Lower lobe of right lung (tissue), 2 donors: ENCODE measurements around the gene INPP5A. TPM values are rescaled to one million over a fixed set of nuclear protein-coding genes. Genes with fewer than 3 reads are reported as not detected.
A peak's percentile ranks its signal among the peaks of the same experiment; 100 is the strongest.
"Not testable (repeated sequence)": the region's sequence is repeated elsewhere in the genome, so short reads cannot be mapped to it uniquely, and the experiment has no call there.

Experiments
- ATAC-seq, 2 donors: fragments of 200-7000 bp; cut with Tn5 transposase; one replicate each; pipeline ENCODE4 v1.9.1; 2020 to 2022; ENCODE audit warnings: mild to moderate bottlenecking in 2 of 2, moderate library complexity in 2 of 2
- DNase-seq: peaks from one replicate; pipeline ENCODE4 v3.0.0-alpha.2; 2020
- H3K27ac ChIP-seq: fragments of 200-600 bp; one replicate; pipeline ENCODE4 v1.8.0; 2022
- H3K27me3 ChIP-seq: fragments of 200-600 bp; one replicate; pipeline ENCODE4 v1.8.0; 2022; ENCODE audit warnings: low read depth
- H3K36me3 ChIP-seq: fragments of 200-600 bp; one replicate; pipeline ENCODE4 v1.8.0; 2022; ENCODE audit warnings: mild to moderate bottlenecking
- H3K4me1 ChIP-seq: fragments of 200-600 bp; one replicate; pipeline ENCODE4 v1.8.0; 2022
- H3K4me3 ChIP-seq: fragments of 200-600 bp; one replicate; pipeline ENCODE4 v1.8.0; 2022; ENCODE audit warnings: mild to moderate bottlenecking
- H3K9me3 ChIP-seq: fragments of 200-600 bp; one replicate; pipeline ENCODE4 v1.8.0; 2022
- intact Hi-C: fragments of 100-400 bp; cut with DNase I; formaldehyde crosslinking; loops from one replicate; pipeline ENCODE4 v1.11.0; 2022
- total RNA-seq: library from RNA; stranded (reverse); fragmentation: NEBNext Ultra II Directional; extraction: Animal tissue kit (Norgen Biotek cat#: 25700); gene quantifications from one replicate; pipeline ENCODE4 v1.2.1, GENCODE V29; 2021
- TF ChIP-seq, protein P1 (sequence below): fragments of 200-600 bp; IDR thresholded peaks from one replicate; pipeline ENCODE4 v1.8.0; 2022; ENCODE audit warnings: antibody characterized with exemption, mild to moderate bottlenecking
- donor health status: DM: no; HTN: yes; CAD: no; lungs with severe emphysema.

The INPP5A gene
- total RNA-seq, 1 donor from 2014 or later, result 34.1 TPM

DNA sequence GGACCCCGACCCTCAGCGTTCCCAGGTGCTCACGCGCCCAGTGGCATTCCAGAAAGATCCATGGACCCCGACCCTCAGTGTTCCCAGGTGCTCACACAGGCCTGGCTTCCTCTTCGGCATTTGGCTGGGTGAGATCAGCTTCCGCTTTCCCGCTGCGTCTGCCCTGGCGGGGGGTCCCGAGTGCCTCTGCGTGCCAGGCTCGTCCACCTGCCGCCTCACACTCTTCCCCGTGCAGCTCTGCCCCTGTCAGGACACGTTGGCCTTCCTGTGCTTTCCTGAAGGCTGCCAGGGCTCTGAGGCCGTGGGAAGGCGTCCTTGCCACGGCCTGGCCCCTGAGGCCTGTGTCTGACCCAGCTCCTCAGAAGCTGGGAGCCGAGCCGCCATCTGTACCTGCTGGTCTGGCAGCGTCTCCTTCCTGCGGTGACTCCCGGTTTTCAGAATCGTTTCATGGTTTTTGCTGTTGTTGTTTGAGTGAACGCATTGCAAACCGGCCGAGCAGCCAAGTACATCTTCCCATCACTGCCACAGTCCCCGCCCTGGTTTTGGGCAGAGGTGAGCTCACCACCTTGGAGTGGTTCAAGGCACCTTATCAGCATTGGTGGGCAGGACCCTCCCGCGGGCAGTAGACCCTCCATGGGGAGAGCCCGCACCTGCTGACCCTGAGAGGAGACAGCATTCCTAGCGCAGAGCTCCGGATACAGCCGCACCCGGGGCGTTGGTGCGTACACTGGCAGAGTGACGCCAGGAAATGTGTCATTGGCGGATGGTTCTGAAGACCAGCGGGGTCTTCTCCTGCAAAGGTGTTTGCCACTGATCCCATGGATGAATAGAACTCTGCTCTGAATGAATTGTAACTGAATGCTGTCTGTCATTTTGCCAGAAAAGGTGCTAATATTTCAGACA, 231.0 kb downstream of the INPP5A start:
- intact Hi-C loops, result no loop called here
- H3K36me3 ChIP-seq, result peaks cover 26% of the 10 kb centered on the region
- no peak overlapping the region for H3K27ac ChIP-seq

DNA sequence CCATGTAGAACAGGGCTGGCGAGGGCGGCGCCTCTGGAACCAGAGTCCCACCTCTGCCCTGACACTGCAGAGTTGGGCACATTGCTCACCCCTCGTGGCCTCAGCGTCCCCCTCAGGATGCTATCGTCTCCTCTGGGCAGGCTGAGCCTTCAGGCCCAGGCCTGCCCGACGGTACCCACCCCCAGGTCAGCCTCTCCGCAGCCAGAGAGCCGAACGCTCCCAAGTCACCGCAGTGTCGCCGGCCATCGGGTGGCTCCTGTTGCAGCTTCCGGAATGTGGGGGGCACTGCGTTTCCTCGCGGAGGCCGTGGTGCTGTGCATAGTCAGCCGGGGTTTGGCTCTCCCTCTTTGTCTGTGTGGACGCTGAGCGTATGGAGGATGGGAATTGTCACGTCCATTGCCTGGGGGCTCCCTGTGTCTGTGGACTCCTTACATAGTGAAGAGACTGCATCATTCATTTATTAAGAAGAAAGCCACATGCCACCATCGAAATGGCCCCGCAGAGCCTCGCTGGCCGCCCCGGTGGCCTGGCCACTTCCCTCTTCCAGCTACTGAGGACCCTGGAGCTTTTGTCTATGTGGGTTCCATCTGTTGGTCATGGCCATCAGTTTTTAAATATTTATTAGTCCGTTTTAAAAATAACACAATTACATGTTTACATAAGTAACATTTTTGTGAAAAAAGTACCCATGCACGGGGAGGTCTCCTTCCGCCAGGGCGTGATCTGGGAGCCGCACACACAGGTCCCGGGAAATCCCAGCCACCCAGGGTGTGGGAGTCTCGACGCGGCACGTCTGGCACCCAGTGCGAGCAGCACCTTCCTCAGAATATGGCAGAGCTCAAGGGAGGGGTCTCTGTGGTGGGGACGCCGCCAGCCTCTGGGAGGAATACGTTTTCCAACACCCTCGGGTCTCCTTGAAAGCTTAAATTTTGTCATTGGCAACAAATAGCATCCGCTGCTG, 232.8 kb downstream of the INPP5A start:
- Histone ChIP-seq H3K4me1 (no peaks in the 10 kb centered on the region), H3K27me3 (no peaks in the 10 kb centered on the region), H3K36me3 (peaks cover 23% of the 10 kb centered on the region), H3K4me3 (no peak overlapping the region), H3K9me3 (no peaks in the 10 kb centered on the region), H3K27ac (no peak overlapping the region)
- ATAC-seq (no peak), DNase-seq (no peak)
- intact Hi-C loops, result no loop called here
- TF ChIP-seq, protein P1, sequence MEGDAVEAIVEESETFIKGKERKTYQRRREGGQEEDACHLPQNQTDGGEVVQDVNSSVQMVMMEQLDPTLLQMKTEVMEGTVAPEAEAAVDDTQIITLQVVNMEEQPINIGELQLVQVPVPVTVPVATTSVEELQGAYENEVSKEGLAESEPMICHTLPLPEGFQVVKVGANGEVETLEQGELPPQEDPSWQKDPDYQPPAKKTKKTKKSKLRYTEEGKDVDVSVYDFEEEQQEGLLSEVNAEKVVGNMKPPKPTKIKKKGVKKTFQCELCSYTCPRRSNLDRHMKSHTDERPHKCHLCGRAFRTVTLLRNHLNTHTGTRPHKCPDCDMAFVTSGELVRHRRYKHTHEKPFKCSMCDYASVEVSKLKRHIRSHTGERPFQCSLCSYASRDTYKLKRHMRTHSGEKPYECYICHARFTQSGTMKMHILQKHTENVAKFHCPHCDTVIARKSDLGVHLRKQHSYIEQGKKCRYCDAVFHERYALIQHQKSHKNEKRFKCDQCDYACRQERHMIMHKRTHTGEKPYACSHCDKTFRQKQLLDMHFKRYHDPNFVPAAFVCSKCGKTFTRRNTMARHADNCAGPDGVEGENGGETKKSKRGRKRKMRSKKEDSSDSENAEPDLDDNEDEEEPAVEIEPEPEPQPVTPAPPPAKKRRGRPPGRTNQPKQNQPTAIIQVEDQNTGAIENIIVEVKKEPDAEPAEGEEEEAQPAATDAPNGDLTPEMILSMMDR, result no peak

More for the DNA sequence above, 231.0 kb downstream of the INPP5A start:
- no peak for ATAC-seq
- H3K9me3 ChIP-seq, result no peaks in the 10 kb centered on the region
- no peak overlapping the region for H3K4me3 ChIP-seq
- DNase-seq, result no peak
- TF ChIP-seq, protein P1, result no peak
- no peaks in the 10 kb centered on the region for H3K27me3 ChIP-seq
- H3K4me1 ChIP-seq, result no peaks in the 10 kb centered on the region

DNA sequence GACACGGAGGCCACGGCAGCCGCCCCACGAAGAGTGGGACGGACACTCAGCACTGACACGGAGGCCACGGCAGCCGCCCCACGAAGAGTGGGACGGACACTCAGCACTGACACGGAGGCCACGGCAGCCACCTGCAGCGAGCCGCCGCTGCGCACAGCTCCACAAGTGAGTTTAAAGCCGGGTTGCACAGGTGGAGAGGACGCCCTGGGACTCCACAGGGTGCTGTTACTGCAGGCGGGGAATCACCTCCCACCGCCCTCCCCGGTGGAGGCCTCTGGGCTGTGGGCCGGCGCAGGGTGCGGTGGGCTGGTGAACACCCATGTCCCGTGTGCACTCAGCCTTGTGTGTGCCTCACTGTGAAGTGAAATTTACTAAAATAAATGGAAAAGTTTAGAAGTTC, 235.2 kb downstream of the INPP5A start:
- ATAC-seq, H3K4me3 ChIP-seq, DNase-seq, H3K27ac ChIP-seq, intact Hi-C loops, H3K9me3 ChIP-seq, H3K4me1 ChIP-seq, H3K27me3 ChIP-seq: not testable (repeated sequence)
- H3K36me3 ChIP-seq, result peaks cover 23% of the 10 kb centered on the region

DNA sequence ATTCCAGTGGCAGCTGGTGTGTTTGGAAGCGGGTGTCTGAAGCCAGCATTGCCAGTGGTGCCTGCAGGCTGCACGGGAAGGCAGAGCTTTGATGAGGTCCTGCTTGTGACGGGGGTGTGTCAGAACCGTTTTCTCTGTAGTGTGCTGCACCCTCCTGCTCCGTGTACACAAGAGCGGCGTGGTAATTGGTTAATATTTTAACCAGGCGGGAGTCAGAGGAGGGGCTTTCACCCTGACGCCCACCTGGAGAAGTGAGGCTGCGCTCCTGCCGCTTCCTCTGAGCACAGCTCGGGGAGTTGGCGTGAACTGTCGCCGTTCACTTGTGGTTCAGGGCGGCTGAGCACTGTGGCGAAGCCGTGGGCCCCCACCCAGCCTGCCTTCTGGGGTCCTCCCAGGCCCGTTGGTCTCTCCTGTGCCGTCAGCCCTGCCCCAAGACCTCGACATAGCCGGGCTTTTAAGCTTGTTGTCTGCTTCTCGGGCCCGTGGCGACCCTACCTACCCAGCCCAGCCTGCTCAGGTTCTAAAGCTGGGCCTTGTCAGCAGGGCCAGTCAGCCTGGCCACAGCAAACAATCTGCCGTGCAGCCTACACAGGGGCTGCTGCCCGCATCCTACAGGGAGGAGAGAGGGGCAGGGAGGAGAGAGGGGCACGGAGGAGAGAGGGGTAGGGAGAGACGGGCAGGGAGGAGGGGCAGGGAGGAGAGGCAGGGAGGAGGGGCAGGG, 236.8 kb downstream of the INPP5A start:
- Histone ChIP-seq H3K36me3 (peaks cover 23% of the 10 kb centered on the region), H3K9me3 (no peaks in the 10 kb centered on the region), H3K27me3 (no peaks in the 10 kb centered on the region), H3K4me3 (no peak overlapping the region), H3K27ac (no peak overlapping the region), H3K4me1 (no peaks in the 10 kb centered on the region)
- DNase-seq (no peak), ATAC-seq (no peak)
- TF ChIP-seq, protein P1, result no peak
- intact Hi-C loops, result no loop called here

DNA sequence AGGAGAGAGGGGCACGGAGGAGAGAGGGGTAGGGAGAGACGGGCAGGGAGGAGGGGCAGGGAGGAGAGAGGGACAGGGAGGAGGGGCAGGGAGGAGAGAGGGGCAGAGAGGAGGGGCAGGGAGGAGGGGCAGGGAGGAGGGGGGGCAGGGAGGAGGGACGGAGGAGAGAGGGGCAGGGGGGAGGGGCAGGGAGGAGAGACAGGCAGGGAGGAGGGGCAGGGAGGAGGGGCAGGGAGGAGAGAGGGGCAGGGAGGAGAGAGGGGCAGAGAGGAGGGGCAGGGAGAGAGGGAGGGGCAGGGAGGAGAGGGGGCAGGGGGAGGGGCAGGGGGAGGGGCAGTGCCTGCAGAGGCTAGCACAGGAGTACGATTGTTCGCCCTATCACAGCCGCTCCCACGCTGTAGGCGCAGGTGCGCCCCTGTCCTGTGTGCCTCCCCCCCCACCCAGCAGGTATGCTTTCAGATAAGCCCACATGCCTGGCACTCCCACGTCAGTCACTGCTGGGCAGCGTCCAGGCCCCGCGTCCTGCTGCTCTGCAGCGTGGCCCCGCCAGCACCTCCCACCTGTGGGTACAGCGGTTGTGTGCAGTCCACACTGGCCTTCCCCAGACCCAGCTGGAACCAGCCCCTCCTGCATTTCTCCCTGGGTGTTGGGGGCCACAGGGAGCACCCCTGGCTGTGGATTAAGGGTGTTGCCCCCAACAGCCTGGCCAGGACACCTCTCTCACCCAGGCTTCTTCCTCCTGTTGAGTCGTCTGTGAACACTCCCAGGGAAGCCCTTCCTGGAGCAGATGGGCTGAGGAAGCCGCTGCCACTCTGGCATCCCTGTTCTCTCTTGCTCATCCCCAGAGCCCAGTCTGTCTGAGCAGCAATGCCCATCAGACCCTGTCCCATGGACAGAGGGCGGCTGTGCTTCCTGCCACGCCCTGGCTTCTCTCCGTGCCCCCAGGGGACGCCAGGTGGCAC, 237.6 kb downstream of the INPP5A start:
- no peak overlapping the region for H3K4me3 ChIP-seq
- DNase-seq (no peak), ATAC-seq (peak; percentile 45 to 72)
- H3K36me3 ChIP-seq, result peaks cover 30% of the 10 kb centered on the region
- H3K27me3 ChIP-seq, result no peaks in the 10 kb centered on the region
- H3K4me1 ChIP-seq, result no peaks in the 10 kb centered on the region
- no peaks in the 10 kb centered on the region for H3K9me3 ChIP-seq
- H3K27ac ChIP-seq, result no peak overlapping the region
- intact Hi-C loops, result no loop called here
- TF ChIP-seq, protein P1, result no peak
